Fibroblast of mammary gland (primary cell): ENCODE measurements around the gene NRDE2.
"Not testable (repeated sequence)": the region's sequence is repeated elsewhere in the genome, so short reads cannot be mapped to it uniquely, and the experiment has no call there.

Experiments used
- DNase-seq: peaks from one replicate; pipeline ENCODE4 v3.0.0-alpha.2; 2010; ENCODE audit warnings: low read depth
- H3K4me3 ChIP-seq: 2 replicates; pipeline ENCODE4 v1.5.1; 2011; ENCODE audit warnings: low read depth, mild to moderate bottlenecking, low read length, moderate library complexity; ENCODE audit not compliant: control insufficient read depth
- CTCF ChIP-seq: conservative IDR thresholded peaks from 2 replicates; pipeline ENCODE4 v1.5.1; 2011; ENCODE audit warnings: low read depth, low read length, inconsistent platforms; ENCODE audit not compliant: control insufficient read depth, insufficient read depth

Gene NRDE2

GRCh38 chr14:90266441-90267154 lies 65.1 kb downstream of the NRDE2 start:
- DNase-seq: no peak
- H3K4me3 ChIP-seq: no peak overlapping the region
- no peak for TF ChIP-seq CTCF

DNA sequence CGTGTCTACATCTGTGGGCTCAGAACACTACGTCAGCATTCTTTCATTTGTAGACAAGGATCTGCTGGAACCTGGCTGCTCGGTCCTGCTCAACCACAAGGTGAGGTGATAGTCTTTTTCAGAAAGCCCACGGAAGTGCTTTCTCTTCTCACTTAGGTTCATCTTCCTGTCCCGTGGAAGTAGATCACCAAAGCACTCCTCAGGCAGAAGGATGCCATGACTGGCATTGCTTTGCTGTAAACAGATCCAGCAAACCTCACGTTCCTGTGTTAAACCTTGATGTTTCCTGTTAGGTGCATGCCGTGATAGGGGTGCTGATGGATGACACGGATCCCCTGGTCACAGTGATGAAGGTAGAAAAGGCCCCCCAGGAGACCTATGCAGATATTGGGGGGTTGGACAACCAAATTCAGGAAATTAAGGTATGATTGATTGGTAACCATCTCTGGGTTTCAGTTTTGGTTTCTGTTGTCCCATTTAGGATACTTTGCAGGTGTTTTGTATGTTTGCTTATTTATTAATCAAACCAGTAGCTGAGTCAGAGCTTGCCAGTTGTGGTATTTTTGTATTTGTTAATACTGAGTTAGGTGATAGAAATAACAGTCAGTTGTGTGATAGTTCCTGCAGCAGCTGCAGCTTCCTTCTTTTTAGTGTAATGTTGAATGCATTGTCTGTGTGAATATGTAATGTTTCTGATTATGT lies 67.8 kb downstream of the NRDE2 start:
- no peak overlapping the region for H3K4me3 ChIP-seq
- no peak for TF ChIP-seq CTCF
- no peak for DNase-seq

GRCh38 chr14:90256354-90257131 lies 75.2 kb downstream of the NRDE2 start, which contains the start of gene PSMC1:
TSS of gene PSMC1 (plus strand) at chr14:90256553. CDS start at chr14:90256598, 45 bp downstream.
- no peak for TF ChIP-seq CTCF
- DNase-seq: peak; percentile 95
- H3K4me3 ChIP-seq: peak within 1 kb of the TSS; percentile 94

DNA sequence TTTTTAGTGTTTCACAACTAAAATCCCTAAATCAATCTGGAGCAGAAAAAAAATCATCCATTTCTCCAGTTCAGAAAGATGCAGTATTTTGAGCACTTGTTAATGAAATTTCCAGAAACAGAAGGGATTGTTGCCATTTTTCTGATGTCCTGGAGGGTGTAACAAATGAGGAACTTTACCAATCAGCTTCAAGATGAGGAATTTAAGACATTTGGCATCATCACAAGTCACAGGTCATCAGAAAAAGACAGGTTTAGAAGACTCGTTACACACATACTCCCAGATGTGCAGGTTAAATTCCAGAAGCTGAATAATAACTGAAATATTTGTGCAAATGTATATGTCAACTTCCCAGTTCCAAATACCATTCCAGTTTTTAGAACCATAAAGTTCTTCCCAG lies 75.9 kb downstream of the NRDE2 start:
- peak overlapping the region; percentile 94 for H3K4me3 ChIP-seq
- no peak for TF ChIP-seq CTCF
- no peak for DNase-seq

- no peak overlapping the region for H3K4me3 ChIP-seq
- DNase-seq: no peak
- no peak for TF ChIP-seq CTCF
These were observed 77.9 kb downstream of the NRDE2 start for GRCh38 chr14:90253826-90254225.

DNA sequence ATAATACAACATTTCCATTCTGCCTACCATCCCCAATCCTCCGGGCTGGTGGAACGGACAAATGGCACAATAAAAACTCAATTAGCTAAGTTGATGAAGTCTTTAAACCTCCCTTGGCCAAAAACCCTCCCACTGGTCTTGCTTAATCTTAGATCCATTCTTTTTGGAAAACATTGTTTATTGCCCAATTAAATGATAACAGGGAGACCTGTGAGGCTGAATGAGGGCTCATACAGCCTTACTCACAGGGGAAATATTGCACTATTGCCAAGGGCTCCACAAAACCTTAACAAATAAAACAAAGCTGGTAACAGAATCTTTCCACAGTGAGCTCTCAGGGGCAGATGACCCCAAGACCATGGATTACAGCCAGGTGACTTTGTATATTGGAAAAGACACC lies 83.1 kb downstream of the NRDE2 start:
- DNase-seq: no peak
- H3K4me3 ChIP-seq: no peak overlapping the region
- TF ChIP-seq CTCF: no peak

GRCh38 chr14:90247441-90247840 lies 84.3 kb downstream of the NRDE2 start:
- DNase-seq, H3K4me3 ChIP-seq: not testable (repeated sequence)
